Pons (tissue), 1 donor: ENCODE results near the gene MRPL18.
"Not testable (repeated sequence)": the region's sequence is repeated elsewhere in the genome, so short reads cannot be mapped to it uniquely, and the experiment has no call there.

Source experiments
- DNase-seq: peaks from one replicate; pipeline ENCODE4 v3.0.0-alpha.2; 2016; ENCODE audit warnings: low spot score

The MRPL18 gene

DNA sequence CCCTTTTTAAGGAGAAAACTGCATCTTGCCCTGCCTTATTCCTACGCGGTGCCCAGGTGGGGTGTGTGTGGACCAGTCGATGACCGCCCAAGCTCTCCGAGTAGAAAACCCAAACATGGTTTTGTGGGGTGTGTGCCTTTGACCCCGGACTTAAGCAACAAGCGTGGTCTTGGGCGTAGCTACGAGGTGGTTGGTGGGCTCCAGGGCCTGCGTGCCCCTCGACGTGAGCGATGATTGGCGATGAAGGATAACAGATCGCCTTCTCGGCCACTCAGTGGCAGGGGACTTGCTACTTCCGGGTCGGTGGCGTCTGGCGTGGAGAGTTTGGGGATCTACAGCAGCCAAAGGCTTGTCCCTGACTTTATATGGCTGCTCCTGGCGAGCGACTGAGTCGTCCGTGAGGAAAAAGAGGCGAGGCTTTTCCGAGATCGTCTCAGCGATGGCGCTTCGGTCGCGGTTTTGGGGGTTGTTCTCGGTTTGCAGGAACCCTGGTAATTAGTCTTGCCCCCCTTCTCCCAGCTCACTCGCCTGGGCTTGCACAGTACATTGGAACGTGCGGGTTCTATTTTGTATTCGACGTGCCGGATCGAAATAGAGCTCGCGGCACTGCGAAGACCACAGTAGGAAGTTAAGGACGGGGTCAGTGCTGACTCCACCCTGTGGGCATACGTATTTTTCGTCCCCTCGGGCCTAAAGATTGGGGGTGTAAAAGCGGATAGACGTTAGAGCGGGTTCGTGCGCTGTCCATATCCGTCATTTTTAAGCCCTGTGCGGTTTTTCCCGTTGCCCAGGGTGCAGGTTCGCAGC is at the start of gene MRPL18:
MRPL18 (plus strand) TSS at position 319 of the 807 bp plus-strand sequence; CDS start at position 440, 121 bp downstream.
- DNase-seq = peak; percentile 99

DNA sequence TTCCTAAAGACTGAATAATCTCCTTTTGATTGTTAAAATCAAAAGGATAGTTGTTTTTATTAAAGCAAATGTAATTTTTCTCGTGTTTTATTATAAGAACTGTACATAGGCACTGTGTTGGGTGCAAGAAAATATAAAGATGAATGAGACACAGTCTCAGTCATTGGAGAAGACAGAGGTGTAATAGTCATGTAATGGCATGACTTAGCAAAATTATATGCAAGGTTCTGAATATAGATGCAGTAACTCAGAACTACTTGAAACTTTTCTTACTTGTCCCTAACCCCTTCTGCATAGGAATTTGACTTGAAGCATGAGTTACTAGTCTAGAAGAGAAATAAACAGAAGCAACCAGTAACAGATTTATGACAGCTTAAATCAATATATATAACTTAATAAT is 48.1 kb upstream of the MRPL18 start:
- no peak for DNase-seq

- no peak for DNase-seq
Observed at GRCh38 chr6:159745081-159745480, 45.2 kb upstream of the MRPL18 start.

DNA sequence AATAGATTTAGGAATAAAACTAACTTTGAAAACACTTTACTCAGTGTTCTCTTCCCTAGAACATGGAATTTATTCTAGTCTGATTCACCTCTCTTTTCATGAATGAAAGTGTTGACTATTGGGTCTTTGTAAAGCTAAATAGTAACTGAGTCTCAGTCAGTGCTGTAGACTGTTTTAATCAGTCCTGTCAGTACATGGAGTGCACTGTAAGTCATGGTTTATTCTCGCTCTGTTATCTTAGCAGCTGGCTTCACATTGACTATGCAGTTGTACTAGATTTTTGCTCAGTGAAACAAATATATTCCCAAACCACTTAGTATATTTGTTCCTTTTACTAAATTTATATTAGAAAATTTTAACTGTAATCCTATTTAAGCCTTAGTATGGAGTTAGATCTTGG is 43.5 kb upstream of the MRPL18 start:
- DNase-seq = no peak

- DNase-seq = not testable (repeated sequence)
Observed at GRCh38 chr6:159748127-159748526, 42.1 kb upstream of the MRPL18 start.

DNA sequence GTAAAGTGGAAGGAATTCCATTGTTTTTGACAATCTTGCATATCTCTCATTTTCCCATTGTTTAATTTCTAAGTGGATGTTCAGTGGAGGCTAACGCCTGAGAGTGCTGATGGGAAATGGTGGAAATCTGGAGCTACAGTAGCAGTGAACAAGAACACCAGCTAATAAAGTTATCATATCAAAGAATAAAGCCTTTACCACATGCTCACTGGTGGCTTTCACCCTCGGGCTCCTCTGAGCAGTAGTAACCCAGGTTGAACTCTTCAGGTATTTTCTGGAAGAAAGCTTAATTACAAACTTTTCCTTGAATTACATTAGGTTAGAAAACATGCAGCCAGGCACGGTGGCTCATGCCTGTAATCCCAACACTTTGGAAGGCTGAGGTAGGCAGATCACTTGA is 38.8 kb upstream of the MRPL18 start:
- DNase-seq = no peak

DNA sequence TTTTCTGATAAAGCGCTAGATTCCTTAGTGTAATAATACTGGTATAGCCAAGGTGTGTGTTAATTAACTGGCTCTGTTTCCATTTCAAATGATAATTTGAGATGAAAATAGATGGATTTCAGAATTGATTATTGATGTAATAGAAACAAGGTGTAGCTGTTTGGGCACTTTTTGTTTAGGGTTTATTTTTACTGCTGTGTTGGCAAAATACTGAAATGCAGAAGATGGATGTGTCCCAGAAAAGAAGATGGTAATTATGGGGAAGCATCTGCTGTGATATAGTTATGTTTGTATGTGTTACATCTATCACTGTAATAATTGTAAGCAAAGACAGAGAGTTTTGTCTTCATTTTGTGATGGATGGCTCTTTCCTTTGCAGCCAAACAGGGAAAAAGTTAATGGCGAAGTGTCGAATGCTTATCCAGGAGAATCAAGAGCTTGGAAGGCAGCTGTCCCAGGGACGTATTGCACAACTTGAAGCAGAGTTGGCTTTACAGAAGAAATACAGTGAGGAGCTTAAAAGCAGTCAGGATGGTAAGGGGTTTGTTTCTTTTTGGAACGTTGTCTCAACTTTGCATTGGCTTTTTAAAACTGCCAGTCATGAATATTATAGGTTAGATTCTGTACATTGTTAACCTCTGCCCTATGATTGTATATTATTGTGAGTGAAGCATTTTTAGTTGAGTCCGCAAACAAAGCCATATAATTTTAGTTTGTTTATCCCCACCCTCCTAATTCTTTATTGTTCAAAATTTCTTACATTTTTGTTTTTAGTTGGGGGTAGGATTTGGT is 37.0 kb upstream of the MRPL18 start:
- DNase-seq = no peak

DNA sequence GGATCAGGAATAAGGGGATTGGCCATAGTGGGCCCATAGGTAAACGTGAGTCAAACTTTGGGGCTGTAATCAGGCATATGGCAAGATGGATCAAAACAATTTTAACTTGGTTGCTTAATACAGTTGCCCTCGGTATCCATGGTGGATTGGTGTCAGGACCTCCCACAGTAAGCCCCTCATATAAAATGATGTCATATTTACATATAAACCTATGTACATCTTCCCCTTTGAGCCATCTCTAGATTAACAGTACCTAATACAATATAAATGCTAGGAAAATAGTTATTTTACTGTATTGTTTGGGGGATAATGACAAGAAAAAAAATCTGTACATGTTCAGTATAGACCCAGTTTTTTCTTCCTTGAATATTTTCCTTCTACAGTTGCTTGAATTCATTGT is 35.9 kb upstream of the MRPL18 start:
- DNase-seq = no peak

GRCh38 chr6:159754959-159755914 is 35.0 kb upstream of the MRPL18 start:
- peak; percentile 12 for DNase-seq

- no peak for DNase-seq
Observed at GRCh38 chr6:159756508-159756907, 33.8 kb upstream of the MRPL18 start.

DNA sequence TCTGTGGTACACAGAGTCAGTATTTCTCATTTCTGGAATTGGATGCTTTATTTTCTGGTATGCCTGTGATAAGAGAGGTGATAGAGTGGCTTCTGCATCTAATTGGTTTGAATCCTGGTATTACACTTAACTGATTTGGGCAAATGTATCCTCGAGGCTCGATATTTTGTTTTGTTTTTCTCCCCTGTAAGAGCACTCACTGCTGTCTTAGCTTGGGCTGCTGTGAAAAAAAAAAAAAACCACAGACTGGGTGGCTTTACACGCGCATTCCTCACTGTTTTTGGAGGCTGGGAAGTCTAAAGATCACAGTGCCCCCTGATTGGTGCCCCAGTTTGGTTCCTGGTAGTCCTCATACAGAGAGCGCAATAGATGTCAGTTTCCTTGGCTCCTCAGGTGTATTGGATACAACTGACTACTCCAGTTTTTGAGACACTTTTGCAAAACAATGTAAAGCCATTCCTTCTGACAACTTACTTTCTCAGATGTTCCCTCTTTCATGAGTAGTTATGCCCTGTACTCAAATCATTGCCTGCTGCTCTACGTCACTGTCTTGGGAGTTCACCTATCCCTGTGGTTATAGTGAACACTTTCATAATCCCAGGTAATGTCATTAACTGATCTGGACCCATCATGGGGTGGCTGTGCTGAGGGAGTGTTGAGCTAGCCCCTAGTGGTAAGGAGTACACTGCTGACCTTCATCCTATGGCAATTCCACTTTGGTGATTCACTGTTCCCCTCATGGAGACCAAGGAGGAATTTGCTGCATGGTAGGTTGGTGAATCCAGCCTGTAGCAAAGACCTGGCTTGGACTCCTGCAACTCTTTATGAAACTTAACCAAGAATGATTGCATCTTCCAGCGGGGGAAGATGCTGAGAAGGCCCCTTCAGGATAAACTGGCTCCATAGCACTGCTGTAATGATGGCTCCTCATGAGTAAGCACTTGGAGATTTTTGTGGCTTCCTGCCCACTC is 32.0 kb upstream of the MRPL18 start:
- no peak for DNase-seq

GRCh38 chr6:159759645-159760044 is 30.6 kb upstream of the MRPL18 start:
- DNase-seq = no peak

GRCh38 chr6:159760602-159761057 is 29.6 kb upstream of the MRPL18 start:
- no peak for DNase-seq

- DNase-seq = peak; percentile 14
Observed at GRCh38 chr6:159761129-159761872, 29.0 kb upstream of the MRPL18 start.

- DNase-seq = peak; percentile 98
Observed at GRCh38 chr6:159761873-159762680, 28.2 kb upstream of the MRPL18 start, which contains the start of gene ACAT2. Gene ACAT2, plus strand, starts transcription at chr6:159762045. Its CDS starts 43 bp downstream, at chr6:159762088.

DNA sequence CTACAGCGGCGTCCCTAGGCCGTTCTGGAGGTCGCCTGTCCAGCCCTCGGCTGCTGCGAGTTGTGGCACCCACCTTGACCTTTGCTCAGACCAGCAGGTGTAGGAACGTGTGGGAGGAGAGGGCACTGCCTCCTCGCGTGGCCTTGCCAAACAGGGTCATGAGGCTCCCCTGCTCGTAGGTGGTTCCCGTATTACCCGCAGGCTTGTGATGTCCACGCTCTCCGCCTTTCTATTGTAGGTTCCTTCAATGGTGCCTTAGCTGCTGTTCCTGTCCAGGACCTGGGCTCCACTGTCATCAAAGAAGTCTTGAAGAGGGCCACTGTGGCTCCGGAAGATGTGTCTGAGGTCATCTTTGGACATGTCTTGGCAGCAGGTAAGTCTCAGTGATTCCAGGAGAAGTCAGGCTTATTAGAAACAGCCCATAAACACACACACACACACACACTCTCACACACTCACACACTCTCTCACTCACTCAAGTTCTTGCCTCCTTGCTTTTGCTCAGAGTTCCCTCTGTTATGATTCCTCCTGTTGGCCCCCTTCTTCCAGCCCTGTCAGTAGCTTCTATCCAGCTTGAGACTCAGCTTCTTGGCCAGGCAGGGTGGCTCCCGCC is 27.5 kb upstream of the MRPL18 start:
- peak; percentile 34 for DNase-seq

DNA sequence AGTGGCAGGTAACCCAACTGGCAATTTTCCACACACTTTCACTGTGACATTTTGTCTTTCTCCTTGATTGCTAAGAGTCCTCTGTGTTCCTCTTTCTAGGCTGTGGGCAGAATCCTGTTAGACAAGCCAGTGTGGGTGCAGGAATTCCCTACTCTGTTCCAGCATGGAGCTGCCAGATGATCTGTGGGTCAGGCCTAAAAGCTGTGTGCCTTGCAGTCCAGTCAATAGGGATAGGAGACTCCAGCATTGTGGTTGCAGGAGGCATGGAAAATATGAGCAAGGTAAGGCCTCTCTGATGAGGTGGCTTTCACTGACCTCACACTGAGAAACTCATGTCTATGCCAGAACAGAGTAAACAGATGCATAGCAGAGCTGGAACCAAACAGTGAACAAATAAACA is 23.4 kb upstream of the MRPL18 start:
- DNase-seq = no peak

DNA sequence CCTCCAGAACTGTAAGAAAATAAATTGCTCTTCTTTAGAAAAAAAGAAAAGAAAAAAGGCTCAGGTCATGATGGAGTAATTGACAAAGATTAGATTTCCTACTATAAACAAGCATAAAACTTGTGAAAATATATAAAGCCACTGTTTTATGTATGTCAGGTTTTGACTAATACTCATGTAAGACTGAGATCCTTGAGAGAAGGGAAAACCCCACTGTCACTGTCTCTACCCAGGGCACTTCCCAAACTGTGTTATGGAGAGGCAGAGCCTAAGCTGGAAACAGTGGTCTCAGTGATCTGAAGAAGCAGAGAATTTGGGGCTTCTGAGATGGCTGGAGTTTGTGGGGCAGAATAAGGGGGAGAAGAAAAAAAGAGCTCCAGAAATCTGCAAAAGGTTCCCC is 20.8 kb upstream of the MRPL18 start:
- no peak for DNase-seq

DNA sequence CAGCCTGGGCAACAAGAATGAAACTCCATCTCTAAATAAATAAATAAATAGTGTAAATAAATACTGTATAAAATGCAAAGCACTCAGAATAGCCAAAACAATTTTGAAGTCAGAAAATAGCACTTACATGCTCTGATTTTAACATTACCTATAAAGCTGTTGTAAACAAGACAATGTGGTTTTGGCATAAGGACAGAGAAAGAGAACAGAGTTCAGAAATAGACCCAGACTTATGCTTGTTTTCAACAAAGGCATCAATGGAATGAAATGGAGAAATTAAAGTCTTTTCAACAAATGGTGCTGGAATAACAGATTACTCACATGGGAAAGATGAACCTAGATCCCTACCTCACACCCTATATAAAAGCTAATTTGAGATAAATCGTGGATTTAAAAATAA is 18.1 kb upstream of the MRPL18 start:
- DNase-seq = no peak
